Mucosa of gallbladder (tissue), 1 donor: ENCODE results near the gene COL18A1. TPM values are rescaled to one million over a fixed set of nuclear protein-coding genes. Genes with fewer than 3 reads are reported as not detected.
"Not testable (repeated sequence)": the region's sequence is repeated elsewhere in the genome, so short reads cannot be mapped to it uniquely, and the experiment has no call there.

ENCODE experiments used
- DNase-seq: peaks from one replicate; pipeline ENCODE4 v3.0.0-alpha.2; 2020; ENCODE audit warnings: low spot score
- total RNA-seq: library from RNA; stranded (reverse); gene quantifications from one replicate; pipeline ENCODE4 v1.2.1, GENCODE V29; 2021
- donor health status: DM: no; HTN: no; CAD: no.

The COL18A1 gene
- total RNA-seq, 1 donor from 2014 or later = 172 TPM

DNA sequence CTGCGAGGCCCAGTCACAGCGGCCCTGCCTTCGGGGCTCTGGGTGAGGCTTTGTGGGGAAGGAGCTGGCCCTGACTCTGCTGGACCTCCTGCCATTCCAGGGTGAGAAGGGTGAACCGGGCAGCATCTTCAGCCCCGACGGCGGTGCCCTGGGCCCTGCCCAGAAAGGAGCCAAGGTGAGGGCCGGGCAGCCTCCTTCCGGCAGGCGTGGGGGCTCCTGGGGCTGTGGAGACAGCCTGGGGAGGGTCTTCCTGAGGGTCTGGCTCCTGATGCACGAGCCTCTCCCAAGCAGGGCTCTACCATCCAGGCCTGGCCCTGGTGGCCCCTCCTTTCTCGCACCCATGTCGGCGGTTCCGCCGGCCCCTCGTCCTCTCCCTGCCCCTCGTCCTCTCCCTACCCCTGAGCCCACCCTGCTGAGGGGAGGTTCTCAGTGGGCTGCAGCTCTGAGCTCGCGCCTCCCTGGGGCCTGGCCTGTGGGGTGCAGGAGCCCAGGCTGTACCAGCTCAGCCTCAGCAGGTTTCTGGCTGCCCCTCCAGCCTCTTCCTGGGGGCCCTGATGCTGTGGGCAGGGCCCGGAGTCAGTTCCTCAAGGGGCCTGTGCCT lies 88.5 kb downstream of the COL18A1 start:
- no peak for DNase-seq

DNA sequence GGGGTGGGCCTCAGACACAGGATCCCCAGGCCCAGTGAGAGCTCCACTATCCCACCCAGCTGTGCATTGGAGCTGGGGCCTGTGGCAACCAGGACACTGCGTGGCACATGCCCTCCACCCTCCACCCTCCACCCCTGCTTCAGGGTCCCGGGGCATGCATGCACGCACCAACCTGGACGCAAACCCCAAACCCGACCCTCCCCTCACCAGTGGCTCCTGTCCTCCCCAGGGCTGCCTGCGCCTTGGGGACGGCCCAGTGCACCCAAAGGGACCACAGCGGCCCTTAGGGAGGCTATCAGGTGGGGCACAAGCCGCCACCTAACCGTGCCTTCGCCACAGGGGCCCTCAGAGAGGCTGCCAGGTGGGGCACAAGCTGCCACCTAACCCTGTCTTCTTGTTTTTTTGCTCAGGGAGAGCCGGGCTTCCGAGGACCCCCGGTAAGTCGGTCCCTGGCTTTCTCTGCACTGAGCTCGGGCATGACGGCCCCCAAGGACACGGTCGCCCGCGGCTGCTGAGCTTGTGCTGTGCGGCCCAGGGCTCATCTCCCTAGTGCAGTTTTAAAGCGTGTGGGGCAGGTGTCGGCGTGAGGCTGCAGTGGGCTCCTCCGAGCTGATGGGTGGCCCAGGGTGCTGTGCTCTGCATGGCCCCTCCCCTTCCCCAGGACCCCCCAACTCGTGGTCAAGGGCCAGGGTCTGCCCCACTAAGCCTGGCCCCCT lies 89.3 kb downstream of the COL18A1 start:
- DNase-seq = no peak

DNA sequence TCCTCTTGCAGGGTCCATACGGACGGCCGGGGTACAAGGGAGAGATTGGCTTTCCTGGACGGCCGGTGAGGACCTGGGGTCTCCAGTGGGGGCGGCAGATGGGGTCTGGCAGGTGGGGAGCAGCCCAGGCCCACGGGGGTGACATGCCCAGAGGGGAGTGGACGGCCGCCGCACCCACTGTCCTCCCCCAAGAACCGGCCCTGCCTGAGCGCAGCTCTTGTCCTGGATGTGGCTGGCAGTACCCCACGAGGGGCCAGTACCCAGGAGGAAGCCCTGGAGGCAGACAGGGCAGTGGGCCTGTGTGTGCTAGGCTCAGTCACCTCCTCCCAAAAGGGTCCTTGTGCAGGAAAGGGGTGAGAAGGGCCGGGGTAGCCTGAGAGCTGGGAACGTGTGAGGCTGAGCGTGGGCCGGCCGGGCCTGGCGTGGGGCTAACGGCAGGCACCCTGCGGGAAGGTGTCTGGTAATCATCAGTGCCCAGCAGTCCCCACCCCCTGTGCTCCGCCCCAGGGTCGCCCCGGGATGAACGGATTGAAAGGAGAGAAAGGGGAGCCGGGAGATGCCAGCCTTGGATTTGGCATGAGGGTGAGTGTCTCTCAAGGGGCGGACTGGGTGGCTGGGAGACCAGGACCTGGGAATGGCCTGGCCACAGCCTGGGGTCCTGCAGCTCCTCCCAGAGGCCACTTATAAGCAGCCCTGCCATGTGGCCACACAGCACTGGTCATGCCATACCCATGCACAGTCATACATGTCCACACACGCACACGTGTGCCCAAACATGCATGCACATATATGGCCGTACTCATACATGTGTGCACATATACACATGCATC lies 90.1 kb downstream of the COL18A1 start:
- no peak for DNase-seq

DNA sequence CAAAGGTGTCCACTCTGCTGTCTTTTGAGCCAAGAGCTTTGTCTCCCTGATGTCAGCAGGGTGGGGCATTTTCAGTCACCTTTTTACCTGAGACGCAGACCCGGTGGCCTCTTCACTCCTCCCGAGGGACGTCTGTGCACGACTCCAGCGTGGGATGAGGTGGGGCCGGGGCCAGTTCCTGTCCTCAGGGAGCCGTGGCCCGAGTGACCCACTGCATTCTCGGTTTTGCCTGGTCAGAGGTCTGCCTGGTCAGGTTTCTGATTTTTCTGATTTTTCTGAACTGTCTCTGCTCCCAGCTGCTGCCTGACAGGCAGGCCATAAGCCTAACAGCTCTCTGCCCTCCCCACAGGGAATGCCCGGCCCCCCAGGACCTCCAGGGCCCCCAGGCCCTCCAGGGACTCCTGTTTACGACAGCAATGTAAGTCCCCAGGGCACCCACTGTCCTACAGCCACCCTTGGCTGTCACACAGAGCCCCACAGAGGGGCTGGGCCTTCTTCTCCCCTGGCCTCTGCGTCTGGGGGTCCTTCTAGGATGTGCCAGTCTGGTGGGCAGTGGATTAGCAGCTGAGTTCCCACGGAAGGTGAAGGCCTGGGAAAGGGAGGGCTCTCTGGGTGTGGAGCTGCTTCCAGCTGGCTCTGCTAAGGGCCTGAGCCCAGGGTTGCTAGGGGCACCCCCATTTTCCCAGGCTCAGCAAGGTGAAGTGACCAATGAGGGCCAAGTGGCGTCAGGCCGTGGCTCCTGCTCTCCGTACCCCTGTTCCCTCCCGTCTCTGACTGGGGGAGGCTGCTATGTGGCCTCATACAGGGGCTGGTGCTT lies 91.4 kb downstream of the COL18A1 start:
- DNase-seq = no peak

DNA sequence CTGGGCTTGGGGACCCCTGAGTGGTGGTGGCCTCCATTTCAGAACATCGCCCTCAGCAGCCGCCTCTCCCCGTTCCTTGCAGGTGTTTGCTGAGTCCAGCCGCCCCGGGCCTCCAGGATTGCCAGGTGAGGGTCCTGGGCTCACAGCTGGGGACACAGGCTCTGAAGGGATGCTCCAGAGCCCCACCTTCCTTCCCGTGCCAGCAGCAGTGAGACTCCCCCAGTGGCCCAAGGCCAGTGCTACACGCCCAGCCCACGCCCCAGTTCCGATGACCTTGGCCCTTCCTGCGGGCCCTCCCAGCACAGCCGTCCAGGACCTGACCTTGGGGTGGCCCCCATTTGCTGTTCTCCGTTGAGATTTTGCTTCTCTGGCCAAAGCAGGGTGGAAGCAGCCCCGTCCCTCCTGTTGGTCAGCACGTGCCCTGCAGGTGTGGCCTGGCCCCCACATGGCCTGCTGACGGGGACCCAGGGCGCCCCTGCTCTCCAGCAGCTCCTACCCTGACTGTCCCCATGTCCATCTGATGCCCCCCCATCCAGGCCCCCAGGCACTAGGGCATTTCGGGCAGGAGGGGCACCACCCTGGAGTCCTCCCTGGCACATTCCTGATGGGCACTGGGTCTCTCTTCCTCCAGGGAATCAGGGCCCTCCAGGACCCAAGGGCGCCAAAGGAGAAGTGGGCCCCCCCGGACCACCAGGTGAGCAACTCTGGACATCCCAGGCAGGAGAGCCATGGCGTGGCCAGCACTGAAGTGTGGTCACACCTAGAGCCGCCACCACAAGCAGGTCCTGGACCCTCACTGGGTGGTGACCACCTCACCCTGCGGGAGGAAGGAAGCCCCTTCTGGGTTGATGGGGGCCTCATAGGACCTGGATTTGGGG lies 92.2 kb downstream of the COL18A1 start:
- no peak for DNase-seq

DNA sequence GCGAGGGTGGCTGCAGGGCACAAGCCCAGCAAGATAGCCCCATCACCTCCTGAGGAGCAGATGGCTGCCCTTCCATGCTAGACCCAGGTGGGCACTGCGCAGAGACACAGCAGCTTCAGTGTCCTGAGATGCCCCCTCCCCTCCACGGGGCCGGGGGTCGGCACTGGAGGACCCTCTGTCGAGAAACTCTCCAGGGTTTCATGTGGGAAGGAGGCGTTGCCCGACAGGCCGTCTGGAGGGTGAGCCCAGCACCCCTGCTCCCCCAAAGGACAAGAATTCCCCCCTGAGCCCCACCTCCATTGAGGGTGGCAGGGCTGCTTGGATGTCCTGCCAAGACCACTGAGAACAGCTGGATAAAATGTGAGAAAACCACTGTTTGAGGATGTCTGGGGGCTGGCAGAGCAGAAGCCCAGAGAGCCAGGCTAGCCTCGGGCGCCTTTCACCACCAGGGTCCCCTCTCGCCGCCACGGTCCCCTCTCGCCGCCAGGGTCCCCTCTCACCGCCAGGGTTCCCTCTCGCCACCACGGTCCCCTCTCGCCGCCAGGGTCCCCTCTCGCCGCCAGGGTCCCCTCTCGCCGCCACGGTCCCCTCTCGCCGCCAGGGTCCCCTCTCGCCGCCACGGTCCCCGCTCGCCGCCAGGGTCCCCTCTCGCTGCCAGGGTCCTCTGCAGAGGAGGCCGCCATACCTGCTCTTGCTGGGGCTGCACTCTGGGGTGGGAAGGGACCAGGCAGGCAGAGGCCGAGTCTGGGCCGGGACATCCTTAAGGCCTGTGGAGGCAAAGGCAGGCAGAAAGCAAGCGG lies 93.1 kb downstream of the COL18A1 start:
- DNase-seq = no peak

DNA sequence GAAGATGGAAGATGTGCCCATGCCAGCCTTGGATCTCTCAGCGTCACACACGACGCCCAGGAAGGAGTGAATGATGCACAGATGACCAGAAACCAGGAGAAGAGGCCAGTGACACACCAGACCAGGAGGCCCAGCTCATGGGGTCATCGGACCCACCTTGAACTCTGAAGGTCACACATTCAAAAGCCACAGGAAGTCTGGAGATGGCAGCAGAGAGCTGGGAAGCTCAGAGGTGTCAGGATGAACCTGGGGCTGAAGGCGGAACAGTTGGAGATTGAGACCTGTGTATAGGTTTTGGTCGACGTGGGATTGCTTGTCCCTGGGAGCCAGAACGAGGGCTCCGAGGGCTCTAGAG lies 93.7 kb downstream of the COL18A1 start:
- DNase-seq = no peak

DNA sequence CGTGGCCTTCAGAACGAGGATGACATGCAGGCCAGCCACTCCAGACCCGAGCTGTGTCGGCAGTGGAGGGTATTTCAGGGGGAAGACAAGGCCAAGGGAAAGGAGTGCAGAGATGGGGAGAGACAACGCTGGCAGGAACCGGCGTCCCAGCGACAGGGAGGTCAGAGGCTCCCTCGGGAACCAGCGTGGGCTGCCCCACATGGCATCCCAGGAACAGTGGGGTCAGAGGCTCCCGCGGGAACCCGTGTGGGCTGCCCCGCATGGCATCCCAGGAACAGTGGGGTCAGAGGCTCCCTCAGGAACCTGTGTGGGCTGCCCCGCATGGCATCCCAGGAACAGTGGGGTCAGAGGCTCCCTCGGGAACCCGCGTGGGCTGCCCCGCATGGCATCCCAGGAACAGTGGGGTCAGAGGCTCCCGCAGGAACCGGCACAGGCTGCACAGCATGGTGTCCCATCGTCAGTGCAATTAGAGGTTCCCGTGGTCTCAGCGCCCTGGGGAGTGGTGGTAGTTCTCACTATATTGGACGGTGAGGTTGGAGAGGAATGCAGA lies 94.3 kb downstream of the COL18A1 start:
- no peak for DNase-seq

DNA sequence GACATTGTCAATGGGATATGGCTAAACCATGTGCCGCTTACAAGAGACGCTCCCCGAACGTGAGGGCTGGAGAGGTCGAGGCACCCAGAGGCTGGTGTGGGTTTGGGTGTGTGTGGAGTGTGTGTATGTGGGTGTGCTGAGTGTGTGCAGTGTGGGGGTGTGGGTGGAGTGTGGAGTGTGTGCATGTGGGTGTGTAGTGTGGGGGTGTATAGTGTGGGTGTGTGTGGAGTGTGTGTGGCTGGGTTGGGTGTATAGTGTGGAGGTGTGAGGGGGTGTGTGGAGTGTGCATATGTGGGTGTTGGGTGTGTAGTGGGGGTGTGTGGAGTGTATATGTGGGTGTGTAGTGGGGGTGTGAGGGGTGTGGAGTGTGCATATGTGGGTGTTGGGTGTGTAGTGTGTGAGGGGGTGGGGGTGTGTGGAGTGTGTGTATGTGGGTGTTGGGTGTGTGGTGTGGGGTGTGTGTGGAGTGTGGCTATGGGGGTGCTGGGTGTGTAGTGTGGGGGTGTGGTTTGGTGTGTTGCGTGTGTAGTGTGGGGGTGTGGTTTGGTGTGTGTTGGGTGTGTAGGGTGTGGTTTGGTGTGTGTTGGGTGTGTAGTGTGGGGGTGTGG lies 95.1 kb downstream of the COL18A1 start:
- DNase-seq = no peak

DNA sequence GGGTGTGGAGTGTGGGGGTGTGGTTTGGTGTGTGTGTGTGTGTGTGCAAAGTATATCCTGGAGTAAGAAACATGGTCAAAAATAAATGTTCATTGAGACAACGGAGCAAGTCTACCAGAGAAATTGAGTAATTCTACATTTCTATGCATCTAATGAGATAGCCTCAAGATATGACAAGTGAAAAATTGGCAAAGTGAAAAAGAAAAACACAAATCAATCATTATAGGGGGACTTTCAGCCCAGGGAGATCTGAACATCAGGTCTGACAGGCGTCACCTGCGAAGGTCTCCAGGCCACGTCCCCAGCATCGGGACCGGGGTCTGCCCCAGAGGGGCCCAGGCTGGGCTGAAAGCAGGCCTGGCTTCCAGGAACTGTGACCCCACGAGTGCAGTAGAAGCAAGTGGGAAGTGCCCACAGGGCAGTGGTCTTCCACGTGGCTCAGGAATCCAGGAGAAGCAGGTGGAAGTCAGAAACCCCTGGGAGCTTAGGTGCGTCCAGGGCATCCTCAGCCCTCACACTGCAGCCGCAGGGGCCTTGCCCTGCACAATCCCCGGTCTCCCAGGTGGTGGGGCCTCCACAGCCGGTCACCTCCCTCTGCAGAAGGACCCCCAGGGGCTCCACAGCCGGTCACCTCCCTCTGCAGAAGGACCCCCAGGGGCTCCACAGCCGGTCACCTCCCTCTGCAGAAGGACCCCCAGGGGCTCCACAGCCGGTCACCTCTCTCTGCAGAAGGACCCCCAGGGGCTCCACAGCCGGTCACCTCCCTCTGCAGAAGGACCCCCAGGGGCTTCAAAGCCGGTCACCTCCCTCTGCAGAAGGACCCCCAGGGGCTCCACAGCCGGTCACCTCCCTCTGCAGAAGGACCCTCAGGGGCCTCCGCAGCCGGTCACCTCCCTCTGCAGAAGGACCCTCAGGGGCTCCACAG lies 96.4 kb downstream of the COL18A1 start:
- DNase-seq = not testable (repeated sequence)

DNA sequence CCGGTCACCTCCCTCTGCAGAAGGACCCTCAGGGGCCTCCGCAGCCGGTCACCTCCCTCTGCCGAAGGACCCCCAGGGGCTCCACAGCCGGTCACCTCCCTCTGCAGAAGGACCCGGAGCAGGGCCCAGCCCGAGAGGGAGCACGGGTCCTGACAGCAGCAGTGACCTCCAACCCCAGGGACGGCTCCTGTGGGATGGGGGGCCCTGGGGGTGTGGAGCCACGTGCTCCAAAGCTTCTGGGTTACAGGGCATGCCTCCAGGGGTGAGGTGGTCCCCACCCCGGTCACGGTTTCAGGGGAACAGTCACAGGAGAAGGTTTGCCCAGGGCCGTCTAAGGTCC lies 97.0 kb downstream of the COL18A1 start:
- no peak for DNase-seq

DNA sequence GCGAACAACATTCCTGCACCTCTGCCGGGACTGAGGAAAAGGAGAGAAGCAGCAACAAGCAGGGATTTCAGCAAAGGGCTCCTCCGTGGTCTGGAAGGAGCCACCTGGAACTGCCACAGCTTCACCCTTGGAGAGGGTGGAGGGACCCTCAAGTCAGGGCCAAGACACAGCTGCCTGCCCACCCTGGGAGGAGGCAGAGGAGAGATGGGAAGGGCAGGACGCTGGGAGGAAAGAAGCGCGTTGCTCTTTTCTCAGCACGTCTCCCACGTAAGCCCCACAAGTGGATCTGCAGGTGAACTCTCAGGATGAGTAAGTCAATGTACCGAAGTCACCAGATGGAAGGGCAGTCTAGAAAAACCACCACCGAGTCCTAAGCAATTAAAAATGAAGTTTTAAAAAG lies 97.6 kb downstream of the COL18A1 start:
- no peak for DNase-seq

DNA sequence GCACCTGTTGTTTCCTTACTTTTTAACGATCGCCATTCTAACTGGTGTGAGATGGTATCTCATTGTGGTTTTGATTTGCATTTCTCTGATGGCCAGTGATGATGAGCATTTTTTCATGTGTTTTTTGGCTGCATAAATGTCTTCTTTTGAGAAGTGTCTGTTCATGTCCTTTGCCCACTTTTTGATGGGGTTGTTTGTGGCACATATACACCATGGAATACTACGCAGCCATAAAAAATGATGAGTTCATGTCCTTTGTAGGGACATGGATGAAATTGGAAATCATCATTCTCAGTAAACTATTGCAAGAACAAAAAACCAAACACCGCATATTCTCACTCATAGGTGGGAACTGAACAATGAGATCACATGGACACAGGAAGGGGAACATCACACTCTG lies 98.3 kb downstream of the COL18A1 start:
- DNase-seq = not testable (repeated sequence)

DNA sequence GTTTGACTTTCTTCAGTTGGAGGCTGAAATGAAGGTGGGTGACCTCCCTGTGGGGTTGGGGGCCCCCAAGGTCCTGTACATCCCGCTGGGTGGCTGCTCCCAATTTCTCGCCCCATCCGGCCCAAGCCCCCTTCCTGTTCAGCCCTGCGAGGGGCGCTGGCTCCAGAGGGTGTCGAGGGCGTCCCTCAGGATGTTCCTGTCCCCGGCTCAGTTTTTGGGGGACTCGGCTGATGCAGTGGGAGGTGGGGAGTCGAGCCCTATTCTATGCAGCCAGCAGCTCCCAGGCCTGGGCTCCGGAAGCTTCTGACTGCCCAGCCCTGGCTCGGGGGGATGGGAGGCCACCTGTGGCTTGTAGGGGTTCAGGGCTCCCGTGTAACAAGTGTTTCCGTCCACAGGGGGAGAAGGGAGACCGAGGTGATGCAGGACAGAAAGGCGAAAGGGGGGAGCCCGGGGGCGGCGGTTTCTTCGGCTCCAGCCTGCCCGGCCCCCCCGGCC lies 99.1 kb downstream of the COL18A1 start:
- DNase-seq = no peak

DNA sequence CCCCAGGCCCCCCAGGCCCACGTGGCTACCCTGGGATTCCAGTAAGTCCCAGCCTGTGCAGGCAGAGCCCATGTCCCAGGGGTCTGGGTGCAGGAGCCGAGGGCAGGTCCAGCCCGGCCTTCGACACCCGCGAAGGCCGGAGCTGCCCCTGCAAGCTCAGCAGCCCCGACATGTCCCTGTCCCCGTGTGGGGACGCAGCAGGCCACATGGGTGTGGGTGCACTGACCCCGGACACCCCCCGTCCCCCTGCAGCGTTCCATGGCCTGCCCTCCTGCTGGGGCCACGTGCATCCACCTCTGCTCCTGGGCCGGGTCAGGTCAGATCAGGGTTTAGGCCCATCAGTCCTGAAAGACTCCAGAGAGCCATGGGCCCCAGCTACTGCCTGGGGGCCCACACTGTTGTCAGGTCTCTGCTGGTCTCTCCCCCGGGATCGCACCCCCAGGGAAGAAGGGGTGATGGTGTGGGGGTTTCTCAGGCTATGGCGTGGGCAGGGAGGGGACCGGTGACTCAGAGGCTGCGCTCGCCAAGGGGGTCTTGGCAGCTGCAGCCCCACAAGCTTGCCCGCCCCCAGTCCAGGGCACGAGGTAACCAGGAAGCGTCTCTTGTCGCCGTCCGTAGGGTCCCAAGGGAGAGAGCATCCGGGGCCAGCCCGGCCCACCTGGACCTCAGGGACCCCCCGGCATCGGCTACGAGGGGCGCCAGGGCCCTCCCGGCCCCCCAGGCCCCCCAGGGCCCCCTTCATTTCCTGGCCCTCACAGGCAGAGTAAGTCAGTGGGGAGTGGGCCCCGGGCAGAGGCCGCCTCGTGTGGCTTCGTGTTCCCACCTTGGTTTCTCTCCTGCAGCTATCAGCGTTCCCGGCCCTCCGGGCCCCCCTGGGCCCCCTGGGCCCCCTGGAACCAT lies 99.8 kb downstream of the COL18A1 start:
- DNase-seq = no peak

DNA sequence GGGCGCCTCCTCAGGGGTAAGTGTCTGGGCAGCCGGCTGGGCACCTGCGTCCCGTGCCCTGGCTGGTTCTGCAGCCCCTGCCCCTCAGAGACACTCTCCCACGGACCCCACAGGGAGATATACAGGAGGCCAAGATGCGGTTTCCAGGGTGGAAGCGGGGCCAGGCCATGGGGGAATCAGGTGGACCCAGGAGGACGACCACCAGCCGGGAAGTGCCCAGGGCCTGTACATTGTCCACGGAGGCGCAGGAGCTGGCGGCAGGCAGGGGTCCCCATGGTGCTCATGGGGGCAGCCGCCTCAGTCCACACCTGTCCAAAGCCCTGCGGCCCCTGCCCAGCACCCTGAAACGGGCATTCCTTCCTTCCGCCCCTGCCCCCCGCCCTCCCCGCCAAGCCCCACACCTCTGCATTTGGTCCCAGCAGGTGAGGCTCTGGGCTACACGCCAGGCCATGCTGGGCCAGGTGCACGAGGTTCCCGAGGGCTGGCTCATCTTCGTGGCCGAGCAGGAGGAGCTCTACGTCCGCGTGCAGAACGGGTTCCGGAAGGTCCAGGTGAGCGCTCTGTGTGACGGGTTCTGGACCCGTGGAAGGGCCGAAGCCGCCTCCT lies 100.6 kb downstream of the COL18A1 start:
- DNase-seq = no peak
